KMS-11 (cell line): ENCODE results near the gene CLTCL1.

ENCODE experiments used
- H2AFZ ChIP-seq: fragments of 200-600 bp; sonication (generic); 2 replicates; pipeline ENCODE4 v1.6.1; 2016; ENCODE audit warnings: antibody characterized with exemption, mixed run types, low read depth
- H3K27ac ChIP-seq: fragments of 200-600 bp; sonication (generic); 2 replicates; pipeline ENCODE4 v1.6.1; 2016; ENCODE audit warnings: mild to moderate bottlenecking, mixed run types
- H3K27me3 ChIP-seq: fragments of 200-600 bp; sonication (generic); 2 replicates; pipeline ENCODE4 v1.6.1; 2017; ENCODE audit warnings: mild to moderate bottlenecking, low read depth, mixed run types, moderate library complexity; ENCODE audit not compliant: insufficient read depth
- H3K36me3 ChIP-seq: fragments of 200-600 bp; sonication (generic); 2 replicates; pipeline ENCODE4 v1.6.1; 2017; ENCODE audit warnings: mild to moderate bottlenecking, mixed run types; ENCODE audit not compliant: insufficient read depth
- H3K4me1 ChIP-seq: fragments of 200-600 bp; sonication (generic); 2 replicates; pipeline ENCODE4 v1.6.1; 2016; ENCODE audit warnings: mild to moderate bottlenecking, low read depth, mixed run types; ENCODE audit not compliant: poor library complexity, severe bottlenecking
- H3K4me2 ChIP-seq: fragments of 200-600 bp; sonication (generic); 2 replicates; pipeline ENCODE4 v1.7.0; 2016; ENCODE audit warnings: mild to moderate bottlenecking, mixed run types
- H3K4me3 ChIP-seq: fragments of 200-600 bp; sonication (generic); IDR thresholded peaks from 2 replicates; pipeline ENCODE4 v1.6.1; 2017; ENCODE audit warnings: low read depth, low read length, mixed read lengths; ENCODE audit not compliant: insufficient read depth
- H3K79me2 ChIP-seq: fragments of 200-600 bp; sonication (generic); 2 replicates; pipeline ENCODE4 v1.6.1; 2016; ENCODE audit warnings: low read depth, mixed run types; ENCODE audit not compliant: insufficient read depth
- H3K9ac ChIP-seq: fragments of 200-600 bp; sonication (generic); 2 replicates; pipeline ENCODE4 v1.6.1; 2016; ENCODE audit warnings: mild to moderate bottlenecking, mixed run types
- H4K20me1 ChIP-seq: fragments of 200-600 bp; sonication (generic); 2 replicates; pipeline ENCODE4 v1.6.1; 2016; ENCODE audit warnings: mild to moderate bottlenecking, mixed run types; ENCODE audit not compliant: insufficient read depth
- CTCF ChIP-seq: fragments of 200-600 bp; sonication (generic); conservative IDR thresholded peaks from 2 replicates; pipeline ENCODE4 v1.6.1; 2017; ENCODE audit warnings: low read depth, mild to moderate bottlenecking, antibody characterized with exemption, low read length, moderate library complexity, mixed read lengths

CLTCL1 gene

GRCh38 chr22:19240813-19241592, 50.5 kb downstream of the CLTCL1 start:
- TF ChIP-seq CTCF: no peak
- no peak overlapping the region for H3K9ac ChIP-seq
- H3K27me3 ChIP-seq: no peaks in the 10 kb centered on the region
- no peak overlapping the region for H2AFZ ChIP-seq
- no peaks in the 10 kb centered on the region for H3K4me1 ChIP-seq
- H3K4me3 ChIP-seq: no peak overlapping the region
- no peaks in the 10 kb centered on the region for H3K79me2 ChIP-seq
- H3K36me3 ChIP-seq: no peaks in the 10 kb centered on the region
- H4K20me1 ChIP-seq: no peaks in the 10 kb centered on the region
- no peak overlapping the region for H3K27ac ChIP-seq
- H3K4me2 ChIP-seq: no peak overlapping the region

GRCh38 chr22:19239464-19239863, 52.1 kb downstream of the CLTCL1 start:
- TF ChIP-seq CTCF: no peak
- H2AFZ ChIP-seq: no peak overlapping the region
- H3K4me1 ChIP-seq: no peaks in the 10 kb centered on the region
- no peak overlapping the region for H3K27ac ChIP-seq
- H3K79me2 ChIP-seq: no peaks in the 10 kb centered on the region
- H3K27me3 ChIP-seq: no peaks in the 10 kb centered on the region
- no peak overlapping the region for H3K4me3 ChIP-seq
- no peaks in the 10 kb centered on the region for H4K20me1 ChIP-seq
- H3K4me2 ChIP-seq: no peak overlapping the region
- no peak overlapping the region for H3K9ac ChIP-seq
- H3K36me3 ChIP-seq: no peaks in the 10 kb centered on the region

- H3K4me3 ChIP-seq: no peak overlapping the region
- no peaks in the 10 kb centered on the region for H3K4me1 ChIP-seq
- no peak for TF ChIP-seq CTCF
- H2AFZ ChIP-seq: no peak overlapping the region
- H3K27ac ChIP-seq: no peak overlapping the region
- no peak overlapping the region for H3K4me2 ChIP-seq
- H3K79me2 ChIP-seq: no peaks in the 10 kb centered on the region
- no peaks in the 10 kb centered on the region for H3K27me3 ChIP-seq
- H4K20me1 ChIP-seq: no peaks in the 10 kb centered on the region
- no peaks in the 10 kb centered on the region for H3K36me3 ChIP-seq
- no peak overlapping the region for H3K9ac ChIP-seq
Observed at GRCh38 chr22:19238900-19239299, 52.6 kb downstream of the CLTCL1 start.

- no peaks in the 10 kb centered on the region for H3K36me3 ChIP-seq
- no peak overlapping the region for H3K4me3 ChIP-seq
- H2AFZ ChIP-seq: no peak overlapping the region
- no peaks in the 10 kb centered on the region for H3K27me3 ChIP-seq
- no peak for TF ChIP-seq CTCF
- H3K27ac ChIP-seq: no peak overlapping the region
- H3K79me2 ChIP-seq: no peaks in the 10 kb centered on the region
- no peaks in the 10 kb centered on the region for H3K4me1 ChIP-seq
- H3K9ac ChIP-seq: no peak overlapping the region
- no peak overlapping the region for H3K4me2 ChIP-seq
- no peaks in the 10 kb centered on the region for H4K20me1 ChIP-seq
Observed at GRCh38 chr22:19235874-19236273, 55.6 kb downstream of the CLTCL1 start.
